HG02884 (cell line): ENCODE results near the gene GGT5.
"Not testable (repeated sequence)": the region's sequence is repeated elsewhere in the genome, so short reads cannot be mapped to it uniquely, and the experiment has no call there.

Source experiments
- ATAC-seq: cut with Tn5 transposase; IDR thresholded peaks from one replicate; pipeline ENCODE4 v1.9.1; 2021; ENCODE audit warnings: mild to moderate bottlenecking, moderate library complexity; ENCODE audit not compliant: unreplicated experiment

Gene GGT5

DNA sequence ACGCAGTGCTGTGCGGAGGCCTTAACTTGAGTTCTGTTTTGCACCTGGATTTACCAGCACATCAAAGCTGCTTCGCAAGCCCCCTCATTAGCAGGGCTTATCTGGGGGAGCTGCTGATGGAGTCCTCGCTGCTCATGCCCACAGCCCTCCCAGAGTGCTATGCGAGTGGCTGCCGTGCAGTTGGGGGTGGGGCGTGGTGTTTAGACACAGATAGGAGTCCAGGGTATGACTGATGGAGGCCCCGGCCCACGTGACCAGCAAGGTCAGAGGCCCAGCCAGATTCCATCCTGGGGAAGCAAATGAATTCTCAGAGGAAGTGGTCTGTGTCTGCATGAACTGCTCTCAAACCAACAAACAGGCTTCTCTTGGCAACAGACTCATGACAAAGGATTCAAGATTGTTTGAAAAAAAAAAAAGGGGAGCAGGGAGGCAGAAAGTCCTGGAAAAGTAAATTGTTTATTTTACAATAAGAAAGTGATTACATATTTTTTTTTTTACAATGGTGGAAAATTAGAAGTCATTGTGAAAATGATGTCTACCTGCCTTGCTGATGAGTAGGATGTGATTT is 19.5 kb upstream of the GGT5 start:
- not testable (repeated sequence) for ATAC-seq

DNA sequence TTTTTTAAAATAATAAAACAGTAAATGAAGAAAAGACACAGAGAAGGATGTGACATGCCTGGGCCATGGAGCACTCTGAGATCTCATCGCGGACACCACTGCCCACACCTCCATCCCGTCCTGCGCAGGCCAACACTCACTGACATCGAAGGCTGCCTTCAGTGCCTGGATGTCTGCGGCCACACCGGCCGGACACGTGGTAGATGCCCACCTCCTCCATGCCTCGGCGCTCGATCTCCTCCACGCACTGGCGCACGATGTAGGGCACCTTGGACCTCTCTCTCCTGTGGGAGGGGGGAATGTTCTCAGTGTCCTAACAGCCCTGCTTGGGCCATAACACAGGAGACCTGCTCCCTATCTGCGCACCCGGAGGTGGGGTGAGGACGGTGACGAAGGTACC is 18.6 kb upstream of the GGT5 start:
- ATAC-seq, result not testable (repeated sequence)

DNA sequence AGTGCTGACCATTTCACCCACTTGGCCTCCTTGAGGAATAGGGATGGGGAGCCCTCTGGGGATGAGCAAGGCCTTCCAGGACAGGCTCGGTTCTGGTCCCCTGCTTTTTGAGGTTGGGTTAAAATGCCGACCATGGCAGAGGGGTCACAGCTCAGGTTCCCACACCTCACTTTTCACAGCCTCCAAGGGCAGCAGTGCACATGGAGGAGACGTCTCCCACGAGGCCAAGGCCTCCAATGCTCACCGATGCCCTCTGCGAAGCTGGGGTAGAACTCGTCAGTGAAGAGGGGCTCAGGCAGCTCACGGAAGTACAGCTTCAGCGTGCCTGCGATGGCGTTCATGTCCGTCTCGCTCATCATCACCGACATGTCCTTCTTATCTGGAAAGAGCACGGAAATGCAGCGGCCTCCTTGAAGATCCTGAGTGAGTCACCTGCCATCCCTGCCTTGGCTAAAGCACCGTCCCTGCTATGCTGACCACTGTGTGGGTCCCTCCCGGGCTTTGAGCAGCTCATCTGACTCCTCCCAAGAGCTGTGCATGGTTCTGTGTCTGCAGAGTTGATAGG is 17.4 kb upstream of the GGT5 start:
- ATAC-seq, result not testable (repeated sequence)

DNA sequence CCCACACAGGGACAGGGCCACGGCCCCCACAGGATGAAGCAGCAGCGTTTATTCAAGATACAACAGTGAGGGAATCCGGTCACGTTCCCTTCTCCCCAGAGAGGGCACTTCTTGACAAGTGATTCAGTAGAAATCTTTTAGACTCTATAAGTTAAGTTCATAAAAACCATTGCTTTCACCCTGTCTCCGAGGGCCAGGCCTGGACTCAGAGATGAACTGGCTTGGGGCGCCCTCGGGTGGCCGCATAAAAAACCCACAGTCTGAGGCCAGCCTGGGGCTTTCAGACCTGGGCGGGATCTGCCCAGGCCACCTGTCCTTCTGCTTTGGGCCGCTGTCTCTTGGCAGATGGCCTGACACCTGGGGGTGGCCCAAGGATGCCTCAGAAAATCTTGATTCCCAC is 14.6 kb upstream of the GGT5 start:
- ATAC-seq, result not testable (repeated sequence)

DNA sequence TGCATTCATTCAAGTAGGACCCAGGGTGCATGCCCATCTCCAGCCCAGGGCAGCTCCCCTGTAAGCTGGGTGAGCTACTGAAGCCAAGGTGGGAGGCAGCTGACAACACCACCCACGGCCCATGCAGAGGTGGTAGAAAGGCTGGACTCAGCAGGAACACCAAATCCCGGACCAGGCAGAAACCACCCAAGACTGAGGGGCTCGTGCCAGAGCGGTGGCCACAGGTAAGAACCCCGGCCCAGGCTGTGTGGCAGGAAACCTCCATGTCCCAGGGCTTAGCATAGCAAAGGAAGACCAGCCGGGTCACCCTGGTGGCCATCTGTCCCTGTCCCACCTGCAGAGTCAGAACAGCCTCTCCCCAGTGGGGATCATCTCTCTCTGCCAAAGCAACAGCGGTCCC is 11.9 kb upstream of the GGT5 start:
- not testable (repeated sequence) for ATAC-seq

DNA sequence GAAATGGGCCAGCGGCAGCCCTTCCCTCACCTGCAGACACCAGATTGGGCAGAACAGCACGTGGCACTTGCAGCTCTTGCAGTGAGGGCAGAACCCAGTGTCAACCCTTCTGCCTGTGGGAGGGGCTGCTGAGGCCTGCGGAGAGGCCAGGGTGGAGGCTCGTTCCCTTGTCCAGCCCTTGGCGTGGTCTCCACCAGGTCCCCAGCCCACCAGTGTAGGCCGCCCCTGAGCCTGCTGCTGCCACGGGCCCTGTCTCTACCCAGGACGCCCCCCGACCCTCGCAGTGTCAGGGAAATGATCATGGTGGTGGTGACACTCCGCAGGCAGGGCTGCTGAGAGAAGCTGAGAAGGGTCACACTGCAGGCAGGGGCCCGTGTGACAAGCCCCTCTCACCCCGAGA is 11.3 kb upstream of the GGT5 start:
- not testable (repeated sequence) for ATAC-seq

DNA sequence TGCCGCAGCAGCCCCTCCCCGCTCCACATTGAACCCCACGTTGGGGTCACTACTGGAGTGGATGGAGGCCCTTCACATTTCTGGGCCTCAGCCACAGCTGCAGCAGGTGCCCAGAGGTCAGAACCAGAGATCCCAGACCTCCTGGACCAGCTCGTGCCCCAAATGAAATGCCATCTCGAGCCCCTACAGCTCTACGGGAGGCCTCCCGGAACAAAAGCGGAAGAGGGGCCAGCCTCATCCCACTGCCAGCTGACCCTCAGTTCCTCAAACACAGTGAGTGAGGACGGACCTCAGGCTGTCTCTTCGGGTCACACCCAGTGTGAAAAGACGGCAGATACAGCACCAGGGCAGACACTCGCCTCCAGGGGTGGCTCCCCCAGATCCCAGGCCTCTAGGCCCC is 8.2 kb upstream of the GGT5 start:
- ATAC-seq, result not testable (repeated sequence)

DNA sequence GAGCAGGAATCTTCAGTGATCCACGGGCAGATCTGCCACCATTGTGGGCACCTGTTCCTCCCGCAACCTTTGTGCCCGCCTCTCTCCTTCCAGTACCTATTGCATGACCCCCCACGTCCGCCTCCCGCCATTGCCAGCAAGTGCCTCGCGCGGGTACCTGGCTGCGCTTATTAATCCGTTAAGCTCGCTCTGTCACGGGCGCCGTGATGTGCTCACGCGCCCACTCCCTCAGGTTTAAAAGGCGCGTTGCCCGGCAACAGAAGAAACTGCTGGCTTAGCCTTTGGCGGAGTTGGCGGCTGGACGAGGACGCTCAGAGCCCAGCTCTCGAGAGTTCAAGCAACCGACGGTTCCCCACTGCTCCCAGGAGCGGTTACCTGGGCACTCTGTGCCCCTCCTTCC is 6.4 kb upstream of the GGT5 start:
- not testable (repeated sequence) for ATAC-seq

DNA sequence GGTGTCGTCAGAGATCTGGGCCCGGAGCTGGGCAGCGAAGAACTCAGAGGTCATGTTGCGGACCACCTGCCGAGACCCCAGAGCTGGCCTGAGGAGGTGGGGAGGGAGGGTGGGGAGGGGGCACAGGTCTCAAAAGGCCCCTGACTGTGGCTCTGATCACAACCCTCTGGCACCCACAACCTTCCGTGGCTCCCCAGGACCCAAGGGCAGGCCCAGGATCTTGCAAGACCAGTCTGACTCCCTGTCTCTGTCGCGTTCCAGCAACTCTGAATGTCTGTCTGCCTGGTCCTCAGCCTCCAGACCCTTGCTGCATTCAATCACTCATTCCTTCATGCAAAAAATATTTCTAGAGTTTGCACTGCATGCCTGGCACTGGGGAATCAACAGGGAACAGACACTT is 4.5 kb upstream of the GGT5 start:
- not testable (repeated sequence) for ATAC-seq

DNA sequence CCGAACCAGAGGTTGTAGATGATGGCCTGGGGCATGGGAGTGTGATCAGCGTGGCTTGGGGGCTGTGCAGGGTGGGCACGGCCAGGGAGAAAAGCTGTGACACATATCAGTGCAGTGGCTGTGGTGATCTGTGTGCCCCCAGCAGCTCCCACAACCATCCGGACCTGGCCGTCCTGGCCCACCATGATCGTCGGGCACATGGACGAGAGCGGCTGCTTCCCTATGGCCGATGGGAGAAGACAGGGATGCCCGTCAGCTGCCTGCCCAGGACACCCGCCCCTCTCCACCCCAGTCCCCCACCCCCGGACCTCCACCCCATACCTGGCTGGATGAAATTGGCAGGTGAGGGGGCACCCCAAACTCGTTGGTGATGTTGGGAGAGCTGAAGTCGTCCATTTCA is 3.7 kb upstream of the GGT5 start:
- ATAC-seq, result not testable (repeated sequence)

DNA sequence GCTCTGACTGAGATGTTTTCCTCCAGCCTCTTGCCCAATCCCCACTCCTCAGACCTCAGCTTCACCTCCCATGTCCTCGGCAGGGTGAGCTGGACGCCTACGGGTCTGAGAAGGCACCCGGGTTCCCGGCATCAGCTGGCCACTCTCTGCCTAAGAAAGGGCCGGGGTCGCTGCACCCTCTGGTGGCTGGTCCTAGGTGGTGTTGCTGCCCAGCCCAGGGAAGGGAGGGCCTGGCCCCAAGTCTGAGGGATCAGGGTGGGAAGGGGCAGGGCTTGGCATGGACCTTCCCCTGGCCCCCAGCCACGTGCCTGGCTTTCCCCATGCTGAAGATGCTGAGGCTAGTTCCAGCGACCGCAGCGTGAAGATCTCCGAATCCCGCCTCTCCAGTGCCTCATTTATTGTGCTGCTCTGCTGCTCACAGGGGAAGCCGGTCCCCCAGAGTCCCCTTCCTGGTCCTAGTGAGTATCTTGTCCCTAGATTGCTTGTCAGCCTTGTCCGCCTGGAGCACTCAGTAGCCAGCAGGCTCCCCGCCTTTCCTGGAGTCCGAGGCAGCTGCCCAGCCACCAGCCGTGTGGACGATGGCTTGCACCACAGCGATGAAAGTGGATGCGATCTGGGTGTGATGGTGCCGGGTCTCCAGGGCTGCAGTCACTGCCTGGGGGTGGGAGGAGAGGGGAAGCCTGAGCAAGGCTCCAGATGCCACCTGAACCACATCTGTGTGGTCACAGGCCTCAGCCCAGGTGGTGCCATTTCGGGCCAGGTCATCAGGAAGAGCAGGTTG is 2.9 kb upstream of the GGT5 start:
- no peak for ATAC-seq

DNA sequence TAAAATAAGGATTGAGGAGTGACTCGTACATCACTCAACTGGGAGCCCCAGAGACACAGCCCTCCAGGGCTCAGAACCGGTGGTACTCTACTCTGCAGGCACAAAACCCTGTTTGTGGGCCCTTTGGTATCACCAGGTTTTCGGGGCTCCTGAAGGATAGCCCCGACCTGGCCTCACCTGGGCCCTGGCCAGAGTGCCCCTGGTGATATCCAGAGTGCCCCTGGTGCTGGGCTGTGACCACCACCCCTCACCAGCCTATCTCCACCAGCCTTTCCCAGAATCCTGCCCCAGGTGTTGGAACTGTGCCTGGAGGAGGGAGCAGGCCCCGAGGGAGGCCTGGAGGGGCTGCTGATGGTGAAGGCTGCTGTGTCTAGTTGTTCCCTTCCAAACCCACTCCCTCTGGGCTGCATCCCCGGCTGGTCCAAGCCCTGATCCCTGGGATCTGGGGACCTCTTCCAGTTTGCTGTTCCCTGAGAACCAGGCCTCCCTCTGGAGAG is 2.2 kb upstream of the GGT5 start:
- no peak for ATAC-seq

DNA sequence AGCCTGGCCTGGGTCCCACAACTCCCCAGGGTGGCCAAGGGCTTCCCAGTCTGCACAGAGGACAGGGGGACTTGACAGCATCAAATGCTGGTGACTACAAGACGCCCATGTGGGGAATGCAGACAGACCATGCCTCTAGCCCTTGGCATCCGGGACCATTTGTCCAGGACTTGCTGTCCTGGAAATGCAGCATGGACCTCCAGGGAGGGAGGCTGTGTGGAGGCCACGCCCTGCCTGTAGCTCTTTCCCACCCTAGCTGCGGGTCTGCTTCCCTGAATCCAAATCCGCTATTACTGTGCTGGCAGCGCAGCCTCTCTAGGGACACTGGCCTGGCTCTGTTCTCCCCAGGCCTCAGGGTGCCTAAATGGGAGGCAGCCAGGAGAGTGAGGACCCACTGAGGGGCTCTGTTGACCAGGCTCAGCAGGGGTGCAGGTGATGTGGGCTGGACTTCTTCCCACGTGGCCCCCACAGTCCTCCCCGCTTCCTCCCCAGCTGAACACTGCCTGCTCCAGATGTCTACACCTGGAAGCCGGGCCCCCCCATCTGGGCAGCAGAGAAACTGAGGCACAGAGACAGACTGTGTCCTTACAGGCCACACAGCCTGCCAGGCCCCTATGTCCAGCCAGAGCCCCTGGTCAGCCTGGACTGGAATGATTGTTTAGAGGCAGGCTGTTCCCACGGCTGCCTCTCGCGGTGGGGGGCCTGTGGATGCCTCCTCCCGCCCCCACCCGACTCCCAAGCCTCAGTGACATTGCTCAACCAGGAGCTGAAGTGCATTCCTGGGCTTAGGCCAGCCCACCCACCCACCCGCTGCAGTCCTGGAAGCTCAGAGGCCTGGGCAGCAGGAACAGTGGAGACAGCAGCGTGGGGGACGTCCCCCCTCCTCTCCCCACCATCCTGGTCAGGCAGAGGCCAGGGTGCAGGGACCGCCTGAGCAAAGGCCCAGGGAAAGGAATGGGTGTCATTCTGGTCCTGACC is 991 bp upstream of the GGT5 start:
- ATAC-seq, result not testable (repeated sequence)

DNA sequence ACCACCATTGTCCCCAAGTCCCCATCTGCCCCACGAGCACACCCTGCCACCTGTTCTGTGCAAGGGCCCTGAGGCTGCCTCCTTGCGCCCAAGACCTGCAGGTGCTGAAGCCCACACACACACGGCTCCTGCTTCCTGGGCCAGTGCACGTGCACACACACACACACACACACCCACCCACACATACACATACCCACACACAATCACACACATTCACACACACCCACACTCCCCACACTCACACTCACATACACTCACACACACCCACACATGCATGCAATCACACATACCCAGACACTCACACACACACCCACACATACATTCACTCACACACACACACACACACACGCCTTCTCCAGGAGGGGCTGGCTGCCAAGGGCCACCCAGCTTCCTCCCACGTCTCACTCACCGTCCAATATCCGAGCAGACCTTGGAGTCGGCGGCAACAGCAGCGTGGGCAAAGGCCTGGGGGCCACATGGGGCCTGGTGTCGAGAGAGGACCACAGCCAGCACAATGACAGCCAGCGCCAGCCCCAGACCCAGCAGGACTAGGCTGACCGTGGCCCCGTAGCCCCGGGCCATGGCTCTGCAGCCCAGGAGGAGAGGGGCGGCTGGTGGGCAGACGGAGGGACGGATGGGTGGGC is 616 bp downstream of the GGT5 start:
- no peak for ATAC-seq

DNA sequence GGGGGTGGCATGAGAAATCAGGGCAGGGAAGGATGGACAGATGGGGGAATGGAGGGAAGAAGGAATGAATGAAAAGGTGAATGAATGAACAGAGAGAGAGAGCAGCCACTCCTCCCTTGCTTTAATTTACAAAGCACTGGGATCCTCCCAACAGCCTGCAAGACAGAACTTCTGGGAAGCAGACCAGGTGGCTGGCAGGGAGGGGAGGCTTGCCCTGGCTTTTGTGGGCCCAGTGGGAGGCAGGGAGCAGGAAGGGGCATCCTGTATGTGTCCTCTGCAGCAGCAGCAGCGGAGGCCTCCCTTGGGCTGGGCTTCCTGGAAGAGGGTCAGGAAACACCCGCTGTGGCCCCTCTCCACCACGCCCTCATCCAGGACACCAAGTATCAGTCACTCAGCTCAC is 1.5 kb downstream of the GGT5 start:
- not testable (repeated sequence) for ATAC-seq

DNA sequence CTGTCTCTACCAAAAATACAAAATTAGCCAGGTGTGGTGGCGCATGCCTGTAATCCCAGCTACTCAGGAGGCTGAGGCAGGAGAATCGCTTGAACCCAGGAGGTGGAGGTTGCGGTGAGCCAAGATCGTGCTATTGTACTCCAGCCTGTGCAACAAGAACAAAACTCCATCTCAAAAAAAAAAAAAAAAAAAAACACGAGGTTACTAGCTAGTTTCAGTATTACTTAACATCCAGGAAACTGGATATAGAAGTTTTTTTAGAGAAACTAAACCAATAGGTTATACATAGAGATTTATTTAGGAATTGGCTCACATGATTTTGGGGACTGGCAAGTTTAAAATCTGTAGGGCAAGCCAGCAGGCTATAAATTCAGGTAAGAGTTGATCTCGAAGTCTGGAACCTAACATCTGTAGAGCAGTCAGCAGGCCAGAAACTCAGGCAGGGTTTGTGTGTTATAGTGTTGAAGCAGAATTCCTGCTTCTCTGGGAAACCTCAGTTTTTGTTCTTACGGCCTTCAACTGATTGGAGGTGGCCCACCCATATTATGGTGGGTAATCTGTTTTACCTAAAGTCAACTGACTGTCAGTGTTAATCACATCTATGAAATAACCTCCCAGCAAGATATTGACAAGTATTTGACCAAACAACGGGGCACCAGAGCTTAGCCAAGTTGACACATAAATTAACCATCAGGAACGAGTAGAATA is 3.7 kb downstream of the GGT5 start:
- not testable (repeated sequence) for ATAC-seq

DNA sequence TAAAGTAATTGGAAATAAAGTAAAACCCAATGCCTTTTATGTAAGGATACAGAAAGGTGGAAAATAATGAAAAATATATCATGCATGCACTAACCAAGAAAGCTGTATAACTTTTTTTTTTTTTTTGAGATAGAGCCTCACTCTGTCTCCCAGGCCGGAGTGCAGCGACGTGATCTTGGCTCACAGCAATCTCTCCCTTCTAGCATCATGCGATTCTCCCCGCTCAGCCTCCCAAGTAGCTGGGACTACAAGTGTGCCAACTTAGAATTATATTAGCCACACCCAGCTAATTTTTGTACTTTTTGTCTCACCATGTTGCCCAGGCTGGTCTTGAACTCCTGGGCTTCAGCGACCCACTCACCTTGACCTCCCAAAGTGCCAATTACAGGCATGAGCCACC is 4.5 kb downstream of the GGT5 start:
- ATAC-seq, result no peak

DNA sequence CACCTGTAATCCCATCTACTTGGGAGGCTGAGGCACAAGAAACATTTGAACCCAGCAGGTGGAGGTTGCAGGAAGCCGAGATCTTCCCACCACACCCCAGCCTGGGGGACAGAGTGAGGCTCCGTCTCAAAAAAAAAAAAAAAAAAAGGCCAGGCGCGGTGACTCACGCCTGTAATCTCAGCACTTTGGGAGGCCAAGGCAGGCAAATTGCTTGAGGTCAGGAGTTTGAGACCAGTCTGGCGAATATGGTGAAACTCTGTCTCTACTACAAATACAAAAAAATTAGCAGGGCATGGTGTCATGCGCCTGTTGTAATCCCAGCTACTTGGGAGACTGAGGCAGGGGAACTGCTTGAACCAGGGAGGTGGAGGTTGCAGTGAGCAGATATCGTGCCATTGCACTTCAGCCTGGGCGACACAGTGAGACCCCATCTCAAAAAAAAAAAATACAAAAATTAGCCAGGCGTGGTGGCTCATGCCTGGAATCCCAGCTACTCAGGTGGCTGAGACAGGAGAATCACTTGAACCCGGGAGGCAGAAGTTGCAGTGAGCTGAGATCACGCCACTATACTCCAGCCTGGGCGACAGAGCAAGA is 6.7 kb downstream of the GGT5 start:
- not testable (repeated sequence) for ATAC-seq

DNA sequence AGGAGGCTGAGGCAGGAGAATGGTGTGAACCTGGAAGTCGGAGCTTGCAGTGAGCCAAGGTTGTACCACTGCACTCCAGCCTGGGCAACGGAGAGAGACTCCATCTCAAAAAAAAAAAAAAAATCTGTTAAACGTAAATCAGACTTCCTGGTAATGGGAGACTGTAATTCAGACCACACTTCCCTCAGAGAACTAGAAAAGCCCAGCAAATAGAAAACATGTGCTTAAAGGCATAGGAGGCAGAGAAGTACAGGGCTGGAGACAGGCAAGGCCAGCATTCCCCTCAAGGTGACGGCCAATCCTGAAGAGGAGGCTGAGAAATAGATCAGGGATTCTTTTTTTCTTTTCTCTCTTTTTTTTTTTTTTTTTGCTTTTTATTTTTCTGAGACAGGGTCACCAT is 8.2 kb downstream of the GGT5 start:
- ATAC-seq, result no peak
